ENCODE results near the gene RNF212B. TPM values are rescaled to one million over a fixed set of nuclear protein-coding genes. Genes with fewer than 3 reads are reported as not detected.

RNF212B gene
- total and polyA plus RNA-seq, 2 of the 13 experiments (the other 11 are each of a cell fraction or from before 2014, with no cell fraction given) = 0.05 TPM; not detected in 1

DNA sequence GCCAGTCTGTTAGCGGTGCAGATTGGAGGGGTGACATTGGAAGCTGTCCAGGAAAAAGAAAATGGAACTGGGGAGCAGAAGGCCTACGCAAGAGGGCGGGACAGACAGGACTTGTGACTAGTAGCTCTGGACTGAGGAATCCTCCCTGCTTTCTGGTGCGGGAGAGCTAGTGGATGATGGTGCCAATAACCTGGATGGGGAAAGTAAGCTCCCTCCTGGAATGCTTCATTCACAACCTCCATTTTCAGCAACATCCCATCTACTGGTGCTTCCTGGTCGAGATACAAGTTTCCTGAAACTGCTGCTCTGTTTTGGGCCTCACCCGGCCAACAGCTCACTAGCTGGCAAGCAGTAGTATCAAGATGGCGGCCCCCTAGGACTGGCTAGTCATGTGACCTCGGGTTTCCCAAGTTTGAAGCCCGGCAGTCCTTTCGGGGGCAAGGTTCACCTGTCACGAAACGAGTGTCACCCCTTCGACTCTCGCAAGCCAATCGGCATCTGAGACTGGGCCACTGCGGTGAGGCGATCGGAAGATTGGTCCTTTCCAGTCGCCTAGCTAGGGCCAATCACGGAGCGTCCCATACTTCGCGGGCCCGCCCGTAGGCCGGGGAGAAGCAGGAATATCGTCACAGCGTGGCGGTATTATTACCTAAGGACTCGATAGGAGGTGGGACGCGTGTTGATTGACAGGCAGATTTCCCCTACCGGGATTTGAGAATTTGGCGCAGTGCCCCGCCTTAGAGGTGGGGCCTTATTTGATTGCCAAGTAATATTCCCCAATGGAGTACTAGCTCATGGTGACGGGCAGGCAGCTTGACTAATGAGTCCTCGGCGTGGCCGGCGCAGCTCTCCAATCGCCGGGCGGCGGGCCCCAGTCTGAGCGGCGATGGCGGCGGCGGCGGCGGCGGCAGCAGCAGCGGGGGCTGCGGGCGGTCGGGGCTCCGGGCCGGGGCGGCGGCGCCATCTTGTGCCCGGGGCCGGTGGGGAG is 83.1 kb downstream of the RNF212B start, which contains the start of gene PABPN1 (continued):
- TF ChIP-seq, protein P1, sequence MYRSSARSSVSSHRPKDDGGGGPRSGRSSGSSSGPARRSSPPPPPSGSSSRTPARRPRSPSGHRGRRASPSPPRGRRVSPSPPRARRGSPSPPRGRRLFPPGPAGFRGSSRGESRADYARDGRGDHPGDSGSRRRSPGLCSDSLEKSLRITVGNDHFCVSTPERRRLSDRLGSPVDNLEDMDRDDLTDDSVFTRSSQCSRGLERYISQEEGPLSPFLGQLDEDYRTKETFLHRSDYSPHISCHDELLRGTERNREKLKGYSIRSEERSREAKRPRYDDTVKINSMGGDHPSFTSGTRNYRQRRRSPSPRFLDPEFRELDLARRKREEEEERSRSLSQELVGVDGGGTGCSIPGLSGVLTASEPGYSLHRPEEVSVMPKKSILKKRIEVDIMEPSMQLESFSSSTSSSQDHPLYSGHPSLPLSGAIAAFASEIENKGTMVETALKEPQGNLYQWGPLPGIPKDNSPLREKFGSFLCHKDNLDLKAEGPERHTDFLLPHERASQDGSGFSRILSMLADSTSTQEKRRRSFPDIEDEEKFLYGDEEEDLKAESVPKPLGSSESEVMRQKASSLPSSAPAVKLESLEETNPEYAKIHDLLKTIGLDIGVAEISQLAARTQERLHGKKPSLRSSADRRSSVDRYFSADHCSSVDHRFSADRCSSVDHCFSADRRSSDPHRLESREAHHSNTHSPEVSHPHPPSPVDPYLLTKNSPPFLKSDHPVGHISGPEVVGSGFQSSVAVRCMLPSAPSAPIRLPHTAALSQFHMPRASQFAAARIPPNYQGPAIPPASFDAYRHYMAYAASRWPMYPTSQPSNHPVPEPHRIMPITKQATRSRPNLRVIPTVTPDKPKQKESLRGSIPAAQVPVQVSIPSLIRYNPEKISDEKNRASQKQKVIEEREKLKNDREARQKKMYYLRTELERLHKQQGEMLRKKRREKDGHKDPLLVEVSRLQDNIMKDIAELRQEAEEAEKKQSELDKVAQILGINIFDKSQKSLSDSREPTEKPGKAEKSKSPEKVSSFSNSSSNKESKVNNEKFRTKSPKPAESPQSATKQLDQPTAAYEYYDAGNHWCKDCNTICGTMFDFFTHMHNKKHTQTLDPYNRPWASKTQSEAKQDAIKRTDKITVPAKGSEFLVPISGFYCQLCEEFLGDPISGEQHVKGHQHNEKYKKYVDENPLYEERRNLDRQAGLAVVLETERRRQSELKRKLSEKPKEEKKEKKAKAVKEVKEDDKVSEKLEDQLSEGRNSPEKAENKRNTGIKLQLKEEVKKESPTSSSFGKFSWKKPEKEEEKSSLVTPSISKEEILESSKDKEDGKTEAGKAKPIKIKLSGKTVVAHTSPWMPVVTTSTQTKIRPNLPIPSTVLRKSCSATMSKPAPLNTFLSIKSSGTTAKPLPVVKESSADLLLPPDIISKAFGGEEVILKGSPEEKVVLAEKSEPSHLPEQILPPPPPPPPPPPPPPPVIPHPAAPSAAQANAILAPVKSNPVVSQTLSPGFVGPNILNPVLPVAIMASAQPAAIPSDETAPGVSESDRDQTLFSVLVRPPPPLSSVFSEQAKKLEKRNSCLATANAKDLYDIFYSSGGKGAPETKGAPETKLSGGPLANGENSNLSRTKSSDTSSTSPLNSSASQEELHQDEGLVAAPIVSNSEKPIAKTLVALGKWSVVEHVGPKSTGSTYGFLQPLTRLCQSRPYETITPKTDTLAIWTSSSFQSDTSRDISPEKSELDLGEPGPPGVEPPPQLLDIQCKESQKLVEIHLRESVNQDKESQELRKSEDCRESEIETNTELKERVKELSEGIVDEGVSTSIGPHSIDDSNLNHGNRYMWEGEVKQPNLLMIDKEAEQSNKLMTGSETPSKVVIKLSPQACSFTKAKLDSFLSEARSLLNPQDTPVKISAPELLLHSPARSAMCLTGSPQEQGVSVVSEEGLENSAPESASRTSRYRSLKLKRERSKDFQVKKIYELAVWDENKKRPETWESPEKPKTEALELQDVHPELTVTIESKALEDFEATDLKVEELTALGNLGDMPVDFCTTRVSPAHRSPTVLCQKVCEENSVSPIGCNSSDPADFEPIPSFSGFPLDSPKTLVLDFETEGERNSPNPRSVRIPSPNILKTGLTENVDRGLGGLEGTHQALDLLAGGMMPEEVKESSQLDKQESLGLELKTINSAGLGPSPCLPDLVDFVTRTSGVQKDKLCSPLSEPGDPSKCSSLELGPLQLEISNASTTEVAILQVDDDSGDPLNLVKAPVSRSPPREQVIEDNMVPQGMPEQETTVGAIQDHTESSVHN (CRISPR knock-in tag; IDR thresholded peaks at IDR 0.05) = peak; percentile 23; the same call in 1 of the 2 replicates
- TF ChIP-seq, protein P2, sequence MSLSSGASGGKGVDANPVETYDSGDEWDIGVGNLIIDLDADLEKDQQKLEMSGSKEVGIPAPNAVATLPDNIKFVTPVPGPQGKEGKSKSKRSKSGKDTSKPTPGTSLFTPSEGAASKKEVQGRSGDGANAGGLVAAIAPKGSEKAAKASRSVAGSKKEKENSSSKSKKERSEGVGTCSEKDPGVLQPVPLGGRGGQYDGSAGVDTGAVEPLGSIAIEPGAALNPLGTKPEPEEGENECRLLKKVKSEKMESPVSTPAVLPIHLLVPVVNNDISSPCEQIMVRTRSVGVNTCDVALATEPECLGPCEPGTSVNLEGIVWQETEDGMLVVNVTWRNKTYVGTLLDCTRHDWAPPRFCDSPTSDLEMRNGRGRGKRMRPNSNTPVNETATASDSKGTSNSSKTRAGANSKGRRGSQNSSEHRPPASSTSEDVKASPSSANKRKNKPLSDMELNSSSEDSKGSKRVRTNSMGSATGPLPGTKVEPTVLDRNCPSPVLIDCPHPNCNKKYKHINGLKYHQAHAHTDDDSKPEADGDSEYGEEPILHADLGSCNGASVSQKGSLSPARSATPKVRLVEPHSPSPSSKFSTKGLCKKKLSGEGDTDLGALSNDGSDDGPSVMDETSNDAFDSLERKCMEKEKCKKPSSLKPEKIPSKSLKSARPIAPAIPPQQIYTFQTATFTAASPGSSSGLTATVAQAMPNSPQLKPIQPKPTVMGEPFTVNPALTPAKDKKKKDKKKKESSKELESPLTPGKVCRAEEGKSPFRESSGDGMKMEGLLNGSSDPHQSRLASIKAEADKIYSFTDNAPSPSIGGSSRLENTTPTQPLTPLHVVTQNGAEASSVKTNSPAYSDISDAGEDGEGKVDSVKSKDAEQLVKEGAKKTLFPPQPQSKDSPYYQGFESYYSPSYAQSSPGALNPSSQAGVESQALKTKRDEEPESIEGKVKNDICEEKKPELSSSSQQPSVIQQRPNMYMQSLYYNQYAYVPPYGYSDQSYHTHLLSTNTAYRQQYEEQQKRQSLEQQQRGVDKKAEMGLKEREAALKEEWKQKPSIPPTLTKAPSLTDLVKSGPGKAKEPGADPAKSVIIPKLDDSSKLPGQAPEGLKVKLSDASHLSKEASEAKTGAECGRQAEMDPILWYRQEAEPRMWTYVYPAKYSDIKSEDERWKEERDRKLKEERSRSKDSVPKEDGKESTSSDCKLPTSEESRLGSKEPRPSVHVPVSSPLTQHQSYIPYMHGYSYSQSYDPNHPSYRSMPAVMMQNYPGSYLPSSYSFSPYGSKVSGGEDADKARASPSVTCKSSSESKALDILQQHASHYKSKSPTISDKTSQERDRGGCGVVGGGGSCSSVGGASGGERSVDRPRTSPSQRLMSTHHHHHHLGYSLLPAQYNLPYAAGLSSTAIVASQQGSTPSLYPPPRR (CRISPR knock-in tag; IDR thresholded peaks at IDR 0.05; ENCODE audit: borderline replicate concordance) = peak; percentile 89
- TF ChIP-seq NKX3-1 (CRISPR knock-in tag; IDR thresholded peaks at IDR 0.05) (peak; percentile 97), RBFOX2 (IDR thresholded peaks at IDR 0.05; ENCODE audit: low read depth, low read length) (peak; percentile 81), HMG20B (CRISPR knock-in tag; conservative IDR thresholded peaks at IDR 0.05) (peak; percentile 45; the same call in 1 of the 2 replicates), ZNF343 (CRISPR knock-in tag; IDR thresholded peaks at IDR 0.05) (peak; percentile 99), NFIB (CRISPR knock-in tag; IDR thresholded peaks at IDR 0.05; ENCODE audit: borderline replicate concordance) (no peak), ZNF841 (CRISPR knock-in tag; IDR thresholded peaks at IDR 0.05; ENCODE audit: borderline replicate concordance) (peak; percentile 39; the same call in 1 of the 2 replicates)
- TF ChIP-seq, protein P3, sequence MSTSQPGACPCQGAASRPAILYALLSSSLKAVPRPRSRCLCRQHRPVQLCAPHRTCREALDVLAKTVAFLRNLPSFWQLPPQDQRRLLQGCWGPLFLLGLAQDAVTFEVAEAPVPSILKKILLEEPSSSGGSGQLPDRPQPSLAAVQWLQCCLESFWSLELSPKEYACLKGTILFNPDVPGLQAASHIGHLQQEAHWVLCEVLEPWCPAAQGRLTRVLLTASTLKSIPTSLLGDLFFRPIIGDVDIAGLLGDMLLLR (CRISPR knock-in tag; IDR thresholded peaks at IDR 0.05) = peak; percentile 90
- TF ChIP-seq, protein P4, sequence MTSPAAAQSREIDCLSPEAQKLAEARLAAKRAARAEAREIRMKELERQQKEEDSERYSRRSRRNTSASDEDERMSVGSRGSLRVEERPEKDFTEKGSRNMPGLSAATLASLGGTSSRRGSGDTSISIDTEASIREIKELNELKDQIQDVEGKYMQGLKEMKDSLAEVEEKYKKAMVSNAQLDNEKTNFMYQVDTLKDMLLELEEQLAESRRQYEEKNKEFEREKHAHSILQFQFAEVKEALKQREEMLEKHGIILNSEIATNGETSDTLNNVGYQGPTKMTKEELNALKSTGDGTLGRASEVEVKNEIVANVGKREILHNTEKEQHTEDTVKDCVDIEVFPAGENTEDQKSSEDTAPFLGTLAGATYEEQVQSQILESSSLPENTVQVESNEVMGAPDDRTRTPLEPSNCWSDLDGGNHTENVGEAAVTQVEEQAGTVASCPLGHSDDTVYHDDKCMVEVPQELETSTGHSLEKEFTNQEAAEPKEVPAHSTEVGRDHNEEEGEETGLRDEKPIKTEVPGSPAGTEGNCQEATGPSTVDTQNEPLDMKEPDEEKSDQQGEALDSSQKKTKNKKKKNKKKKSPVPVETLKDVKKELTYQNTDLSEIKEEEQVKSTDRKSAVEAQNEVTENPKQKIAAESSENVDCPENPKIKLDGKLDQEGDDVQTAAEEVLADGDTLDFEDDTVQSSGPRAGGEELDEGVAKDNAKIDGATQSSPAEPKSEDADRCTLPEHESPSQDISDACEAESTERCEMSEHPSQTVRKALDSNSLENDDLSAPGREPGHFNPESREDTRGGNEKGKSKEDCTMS (CRISPR knock-in tag; conservative IDR thresholded peaks at IDR 0.05) = no peak; the same call in 1 of the 2 replicates

Measured in HepG2 (cell line).